GM18951 (cell line): ENCODE results near the gene PPM1L.
"Not testable (repeated sequence)": the region's sequence is repeated elsewhere in the genome, so short reads cannot be mapped to it uniquely, and the experiment has no call there.

Source experiments
- POLR2A ChIP-seq: IDR thresholded peaks from 4 replicates; pipeline ENCODE4 v1.6.1; 2011; ENCODE audit warnings: mild to moderate bottlenecking; ENCODE audit not compliant: insufficient read length, insufficient read depth; ENCODE audit errors: extremely low read depth
- in situ Hi-C: fragments of 300-500 bp; cut with MboI; formaldehyde crosslinking; loops from one replicate; pipeline ENCODE4 v1.12.0; 2022; ENCODE audit warnings: low sequenced_read_pairs, mixed read lengths, inconsistent platforms; ENCODE audit not compliant: unreplicated experiment

PPM1L gene

GRCh38 chr3:160950954-160951353, 194.9 kb downstream of the PPM1L start:
- no peak for TF ChIP-seq POLR2A
- in situ Hi-C loops = loop anchor here (10.0 kb wide), 1 partner anchor 474 kb away; no protein-coding TSS in a partner anchor

- in situ Hi-C loops = loop anchor here (10.0 kb wide), 1 partner anchor 473 kb away; no protein-coding TSS in a partner anchor
- no peak for TF ChIP-seq POLR2A
Measured at GRCh38 chr3:160951642-160952487, 195.8 kb downstream of the PPM1L start.

GRCh38 chr3:160953686-160954085, 197.7 kb downstream of the PPM1L start:
- in situ Hi-C loops = loop anchor here (10.0 kb wide), 1 partner anchor 471 kb away; no protein-coding TSS in a partner anchor
- TF ChIP-seq POLR2A = no peak

- no peak for TF ChIP-seq POLR2A
- in situ Hi-C loops = loop anchor here (10.0 kb wide), 1 partner anchor 468 kb away; no protein-coding TSS in a partner anchor
Measured at GRCh38 chr3:160956785-160957184, 200.8 kb downstream of the PPM1L start.

- TF ChIP-seq POLR2A = no peak
- in situ Hi-C loops = no loop called here
Measured at GRCh38 chr3:160960568-160960967, 204.5 kb downstream of the PPM1L start.

GRCh38 chr3:160963949-160964348, 207.9 kb downstream of the PPM1L start:
- no peak for TF ChIP-seq POLR2A
- in situ Hi-C loops = no loop called here

GRCh38 chr3:160968761-160969160, 212.7 kb downstream of the PPM1L start:
- in situ Hi-C loops = no loop called here
- TF ChIP-seq POLR2A = no peak

- TF ChIP-seq POLR2A = no peak
- in situ Hi-C loops = no loop called here
Measured at GRCh38 chr3:160973067-160973809, 217.2 kb downstream of the PPM1L start.

- in situ Hi-C loops = no loop called here
- no peak for TF ChIP-seq POLR2A
Measured at GRCh38 chr3:160977773-160978172, 221.7 kb downstream of the PPM1L start.

GRCh38 chr3:160980740-160981139, 224.7 kb downstream of the PPM1L start:
- in situ Hi-C loops = no loop called here
- no peak for TF ChIP-seq POLR2A

GRCh38 chr3:160981217-160981938, 225.3 kb downstream of the PPM1L start:
- TF ChIP-seq POLR2A = no peak
- in situ Hi-C loops = no loop called here

- in situ Hi-C loops = no loop called here
- TF ChIP-seq POLR2A = no peak
Measured at GRCh38 chr3:160982491-160982890, 226.5 kb downstream of the PPM1L start.

- in situ Hi-C loops = not testable (repeated sequence)
Measured at GRCh38 chr3:160983900-160984299, 227.9 kb downstream of the PPM1L start.

GRCh38 chr3:160986069-160986468, 230.0 kb downstream of the PPM1L start:
- in situ Hi-C loops = no loop called here
- no peak for TF ChIP-seq POLR2A
